Stimulated activated CD8-positive, alpha-beta memory T cell treated with anti-CD3 and anti-CD28 coated beads, Interleukin-7, amount 100 ng/mL, for 48 hours (primary cell): ENCODE measurements around the gene EN2.

ENCODE experiments used
- DNase-seq, 2 donors: peaks; one replicate each; pipeline ENCODE4 v3.0.0-alpha.2; 2020; ENCODE audit warnings: low read depth in 1 of 2; ENCODE audit errors: extremely low read depth in 1 of 2

The EN2 gene

DNA sequence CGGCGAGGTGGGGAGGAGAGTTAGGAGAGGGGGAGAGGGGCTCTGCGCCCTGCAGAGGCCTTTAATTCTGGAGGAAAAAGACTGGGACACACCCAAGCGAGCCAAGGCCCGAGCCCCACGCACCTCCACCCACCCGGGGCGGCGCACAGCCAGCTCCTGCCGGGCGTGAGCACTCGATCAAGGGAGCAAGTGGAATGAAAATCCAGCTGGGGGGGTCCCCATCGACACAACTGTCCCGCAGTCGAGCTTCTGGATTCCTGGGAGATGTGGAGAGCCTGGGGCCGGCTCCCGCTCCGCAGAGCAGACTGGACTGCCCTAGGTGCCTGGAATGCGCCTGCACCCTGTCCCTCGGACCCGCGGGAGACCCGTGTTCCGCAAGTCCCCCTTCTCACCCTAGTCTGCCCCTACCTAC is 7.4 kb upstream of the EN2 start:
- DNase-seq: no peak

DNA sequence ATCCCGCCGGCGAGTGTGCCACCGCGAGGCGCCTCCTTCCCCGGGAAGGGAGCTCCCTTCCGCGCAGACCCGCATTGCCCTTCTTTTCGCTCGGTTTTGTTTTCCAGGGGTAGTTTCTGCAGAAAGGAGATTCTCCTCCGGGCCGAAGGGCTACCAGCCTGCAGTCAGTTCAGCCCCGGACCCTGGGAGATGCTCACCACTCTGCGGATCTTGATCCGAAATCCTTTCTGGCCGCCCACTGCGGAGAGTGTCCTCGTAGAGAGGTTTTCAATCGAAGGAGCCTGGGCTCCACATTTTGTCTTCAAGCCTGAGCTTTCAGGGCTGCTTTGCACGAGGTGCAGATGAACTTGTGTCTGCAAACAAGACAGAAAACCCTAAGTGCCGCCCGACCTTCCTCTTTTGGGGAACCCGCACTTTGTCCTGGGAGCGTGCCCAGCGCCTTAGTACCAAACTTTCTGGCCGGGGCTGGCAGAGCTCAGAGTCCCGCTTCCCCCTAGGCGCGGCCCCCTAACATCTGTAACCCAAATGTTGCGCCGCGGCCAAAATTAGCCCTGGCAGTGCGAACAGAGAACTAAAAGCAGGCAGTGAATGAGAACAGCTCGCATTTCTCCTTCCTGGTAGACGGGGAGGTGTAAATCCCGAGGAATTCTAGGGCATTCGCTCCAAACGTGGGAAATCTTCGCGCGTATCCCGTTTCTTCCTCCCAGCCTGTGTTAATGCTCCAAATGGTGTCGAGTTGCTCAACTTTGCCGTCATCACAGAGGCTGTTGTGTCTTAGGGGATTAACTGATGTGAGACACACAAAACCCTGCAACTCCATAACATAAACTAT is 6.7 kb upstream of the EN2 start:
- DNase-seq: no peak

DNA sequence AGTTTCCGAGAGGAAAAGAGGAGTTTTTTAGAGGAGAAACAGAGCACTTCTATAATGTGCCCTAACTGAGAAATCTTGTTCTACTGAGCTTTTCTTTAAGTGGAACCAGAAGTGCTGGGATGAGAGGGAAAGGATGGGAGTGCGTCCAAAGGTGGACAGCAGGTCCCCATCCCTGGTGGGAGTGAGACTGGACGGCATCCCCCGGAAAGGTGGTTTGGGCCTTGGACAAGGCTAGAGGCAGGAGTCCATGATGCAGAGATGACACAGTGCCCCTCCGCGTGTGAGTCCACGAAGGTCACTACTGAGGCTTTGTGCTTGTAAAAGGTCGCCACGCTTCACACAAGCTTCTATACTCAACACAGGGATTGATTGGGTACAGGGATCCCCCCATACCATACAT is 6.1 kb upstream of the EN2 start:
- no peak for DNase-seq

DNA sequence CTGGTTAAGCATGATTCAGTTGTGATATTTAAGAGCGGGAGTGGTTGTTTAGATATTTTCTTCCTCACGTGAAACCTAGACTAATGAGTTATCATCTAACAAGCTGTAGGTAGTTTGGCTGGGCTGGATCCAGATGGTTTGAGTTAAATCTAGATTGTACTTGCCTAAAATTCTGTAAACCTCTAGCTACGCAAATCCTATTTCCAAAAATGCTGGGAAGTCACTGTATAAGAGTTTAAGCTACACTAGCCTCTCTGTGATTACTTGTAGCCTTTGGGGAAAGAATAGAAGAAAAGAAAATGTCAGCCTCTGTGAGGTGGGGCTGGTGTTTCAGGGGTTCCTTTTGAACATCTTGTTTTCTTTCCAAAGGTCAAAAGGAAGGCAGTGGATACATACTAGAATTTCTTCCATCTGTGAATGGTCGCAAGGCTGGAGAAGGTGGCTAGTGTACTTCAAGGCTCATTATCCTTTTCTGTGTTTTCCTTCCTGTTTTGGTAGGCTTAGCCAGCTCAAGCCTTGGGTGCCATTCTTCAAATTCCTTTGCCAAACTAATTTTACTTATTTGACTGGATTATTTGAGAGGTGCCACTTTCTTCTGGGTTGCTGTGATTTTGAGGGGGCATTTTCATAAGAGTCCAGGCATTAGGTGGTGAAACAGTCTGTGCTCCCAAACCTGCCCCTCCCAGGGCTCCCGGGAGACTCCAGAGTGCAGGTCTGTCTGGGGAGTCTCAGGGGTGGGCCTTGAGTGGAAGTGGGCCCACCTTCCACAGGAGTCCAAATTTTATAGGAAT is 5.2 kb upstream of the EN2 start:
- no peak for DNase-seq

DNA sequence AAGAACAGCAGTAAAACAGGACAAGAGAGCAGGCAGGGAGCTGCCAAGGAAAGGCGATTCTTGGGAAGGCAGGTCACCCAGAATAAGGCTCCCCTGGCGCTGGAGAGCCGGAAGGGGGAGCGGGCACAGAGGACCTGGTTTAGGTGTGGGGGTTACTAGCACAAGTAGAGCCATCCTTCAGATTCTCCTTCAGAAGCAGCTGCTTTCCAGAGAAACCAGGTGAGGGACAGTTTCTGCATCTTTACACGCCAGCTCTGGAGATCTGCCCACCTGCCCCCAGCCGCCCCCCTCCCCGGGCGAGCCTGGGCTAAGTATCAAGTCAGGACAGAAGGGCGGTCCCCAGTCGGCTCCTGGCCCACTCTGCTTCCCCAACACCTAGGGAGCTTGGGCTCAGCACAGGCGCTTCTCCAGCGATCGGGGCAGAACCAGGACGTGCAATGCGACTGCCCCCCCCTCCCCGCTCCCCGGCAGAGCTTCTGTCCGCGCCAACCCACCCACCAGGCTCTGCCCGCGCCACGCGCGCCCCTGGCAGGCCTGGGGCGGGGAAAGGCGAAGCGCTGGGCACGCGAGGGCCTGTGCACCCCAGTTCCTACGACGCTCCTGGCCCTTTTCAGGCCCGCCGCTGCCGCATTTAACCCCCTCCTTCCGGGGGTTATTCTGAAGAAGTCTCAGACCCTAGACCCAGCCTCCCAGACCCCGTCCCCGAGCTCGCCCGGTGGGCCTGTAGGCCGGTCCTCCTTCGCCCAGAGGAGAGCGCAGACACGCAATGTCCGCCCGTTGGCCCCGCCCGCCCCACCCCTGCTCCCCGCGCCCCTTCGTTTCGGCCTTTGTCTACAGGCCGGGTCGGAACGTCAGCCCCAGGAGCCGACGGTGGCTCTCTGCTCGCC is 4.4 kb upstream of the EN2 start:
- DNase-seq: no peak

DNA sequence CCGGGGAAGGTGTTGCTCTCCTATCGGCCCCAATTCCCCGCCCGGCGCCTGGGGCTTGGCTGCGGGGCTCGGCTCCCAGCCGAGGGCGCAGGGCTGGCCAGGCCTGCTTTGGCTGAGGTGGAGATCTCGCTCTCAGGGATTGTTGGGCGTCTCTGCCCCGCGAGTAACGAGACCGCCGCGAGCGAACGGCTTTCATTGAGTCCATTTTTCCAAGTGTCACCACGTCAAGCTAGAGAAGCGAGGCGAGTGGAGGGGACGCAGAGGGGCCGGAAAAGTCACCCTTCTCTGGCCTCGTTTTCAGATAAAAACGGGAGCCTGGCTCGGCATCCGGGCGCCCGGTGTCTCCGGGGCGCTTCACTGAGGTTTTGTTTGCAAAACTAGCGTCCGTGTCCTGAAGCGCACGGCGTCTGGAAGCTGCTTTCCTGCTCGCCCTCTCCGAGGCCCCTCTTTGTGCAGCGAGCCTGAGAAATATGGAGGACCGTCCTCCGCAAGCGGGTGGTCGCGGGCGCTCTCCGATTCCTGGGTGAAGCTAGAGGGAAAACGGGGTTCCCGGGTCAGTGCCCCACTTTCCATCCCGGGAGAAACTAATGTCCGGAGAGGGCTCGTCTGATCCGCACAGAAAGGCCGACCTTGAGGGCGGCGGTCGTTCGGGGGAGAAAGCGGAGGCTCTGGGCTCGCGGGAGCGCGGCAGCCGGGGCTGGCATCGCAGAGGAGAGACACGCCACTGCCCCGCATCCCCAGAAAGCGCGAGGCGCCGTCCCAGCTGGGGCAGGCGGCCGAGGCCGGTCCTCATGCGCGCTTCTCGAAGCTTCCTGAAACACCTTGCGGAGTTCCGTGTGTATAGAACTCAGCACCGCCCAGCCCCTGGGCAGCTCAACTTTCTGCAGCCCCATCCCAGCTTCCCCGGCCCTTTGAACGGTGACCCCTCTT is 3.5 kb upstream of the EN2 start:
- DNase-seq: no peak

DNA sequence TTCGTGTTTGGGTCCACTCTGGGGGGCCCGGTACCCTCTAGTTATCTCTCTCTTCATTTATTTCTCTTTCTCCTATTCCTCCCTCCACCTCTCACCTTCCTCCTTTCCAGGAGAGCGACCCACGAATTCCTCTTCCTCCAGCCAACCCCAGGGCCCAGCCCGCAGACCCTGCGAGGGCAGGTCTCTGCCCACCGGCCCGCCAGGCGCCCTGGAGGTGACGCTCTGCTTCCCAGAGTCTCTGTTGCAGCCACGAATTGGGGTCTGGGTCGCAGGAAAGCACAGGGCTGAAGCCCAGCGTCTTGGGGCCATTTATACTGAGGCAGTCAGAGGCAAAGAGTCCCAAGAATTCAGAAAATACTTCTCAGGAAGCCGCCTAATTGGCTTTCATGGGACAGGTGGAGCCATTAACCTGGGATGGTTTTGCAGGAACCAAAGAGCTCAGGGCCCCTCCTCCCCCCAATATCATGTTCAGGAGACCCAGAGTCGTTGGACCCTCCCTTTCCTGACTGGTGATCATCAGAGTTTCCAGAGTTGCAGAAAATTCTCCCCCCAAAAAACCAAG is 2.7 kb upstream of the EN2 start:
- DNase-seq: no peak

DNA sequence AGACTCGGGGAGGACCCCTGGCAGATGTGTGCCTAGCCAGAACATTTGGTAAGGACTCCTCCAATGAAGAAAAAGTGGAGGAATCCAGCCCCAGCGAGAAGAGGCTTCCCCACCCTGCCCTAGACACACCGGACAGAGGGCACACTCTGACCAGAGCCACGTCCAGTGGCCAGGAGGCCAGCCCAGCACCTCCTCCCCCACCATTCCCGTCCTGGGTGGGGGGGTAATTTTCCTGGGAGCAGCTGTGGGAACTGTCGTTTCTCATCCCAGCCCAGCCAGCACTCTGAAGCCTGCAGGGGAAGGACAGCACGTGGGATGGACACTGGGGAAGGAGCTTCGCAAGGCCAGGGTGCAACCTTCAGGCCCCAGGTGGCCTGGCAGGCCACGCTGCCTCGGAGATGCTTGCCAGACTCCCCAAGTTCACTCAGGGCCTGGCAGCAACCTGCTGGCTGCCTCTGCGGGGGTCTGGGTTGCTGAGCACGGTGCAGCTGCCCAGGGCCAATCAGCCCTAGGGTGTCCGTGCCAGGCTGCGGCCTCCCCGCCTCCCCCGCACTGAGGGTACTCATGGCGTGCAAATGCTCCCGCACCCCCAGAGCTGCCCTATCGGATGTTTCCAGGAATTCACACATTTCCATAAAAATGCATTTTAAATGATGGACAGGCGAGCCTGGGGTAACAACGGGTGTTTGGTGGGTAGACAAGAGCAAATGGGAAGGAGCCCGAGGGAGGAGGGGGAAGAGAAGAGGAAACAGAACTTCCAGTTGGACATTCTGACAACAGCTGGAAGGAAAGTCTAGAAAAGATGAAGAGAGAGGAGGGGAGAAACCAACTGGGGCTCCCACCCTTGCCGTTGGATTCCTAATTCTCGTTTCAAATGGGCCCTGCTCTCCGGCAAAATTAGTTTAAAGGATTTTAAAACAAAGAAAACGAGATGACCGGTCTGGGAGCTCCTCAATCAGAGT is 1.9 kb upstream of the EN2 start:
- no peak for DNase-seq

DNA sequence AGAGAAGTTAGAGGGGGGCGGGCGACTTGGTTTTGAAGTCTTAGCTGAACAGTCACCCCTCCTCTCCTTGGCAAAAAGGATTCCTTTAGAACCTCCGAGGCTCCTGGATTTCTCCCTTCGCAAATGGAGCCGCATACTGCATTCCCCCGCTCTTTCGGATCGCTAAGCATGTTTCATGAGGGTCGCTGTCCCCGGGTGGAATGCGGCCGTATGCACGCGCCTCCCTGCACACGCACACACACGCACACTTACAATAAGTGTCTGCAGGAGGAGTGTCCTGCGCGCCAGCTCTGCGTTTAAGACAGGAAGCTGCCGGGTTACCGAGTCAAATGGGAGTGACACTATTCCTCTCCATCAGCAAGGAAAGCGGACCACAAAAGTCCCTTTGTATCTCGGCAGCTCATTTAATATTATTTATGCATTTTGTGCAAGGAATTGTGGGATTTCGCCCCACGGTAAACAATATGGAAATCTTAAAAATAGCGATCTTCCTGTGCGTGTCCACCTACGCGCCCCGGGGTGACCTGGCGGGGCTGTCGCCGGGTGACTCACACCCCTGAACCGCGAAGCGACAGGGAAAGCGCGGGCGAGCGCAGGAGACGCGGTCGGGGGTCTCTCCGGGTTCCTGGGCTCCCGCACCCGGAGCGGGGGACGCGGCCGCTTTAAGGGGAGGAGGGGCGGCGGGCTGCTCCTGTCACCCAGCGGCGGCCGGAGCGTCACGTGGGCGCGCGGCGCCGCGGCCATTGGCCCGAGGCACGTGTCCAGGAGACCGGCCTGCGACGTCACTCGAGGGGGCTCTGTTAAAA is 988 bp upstream of the EN2 start:
- no peak for DNase-seq

DNA sequence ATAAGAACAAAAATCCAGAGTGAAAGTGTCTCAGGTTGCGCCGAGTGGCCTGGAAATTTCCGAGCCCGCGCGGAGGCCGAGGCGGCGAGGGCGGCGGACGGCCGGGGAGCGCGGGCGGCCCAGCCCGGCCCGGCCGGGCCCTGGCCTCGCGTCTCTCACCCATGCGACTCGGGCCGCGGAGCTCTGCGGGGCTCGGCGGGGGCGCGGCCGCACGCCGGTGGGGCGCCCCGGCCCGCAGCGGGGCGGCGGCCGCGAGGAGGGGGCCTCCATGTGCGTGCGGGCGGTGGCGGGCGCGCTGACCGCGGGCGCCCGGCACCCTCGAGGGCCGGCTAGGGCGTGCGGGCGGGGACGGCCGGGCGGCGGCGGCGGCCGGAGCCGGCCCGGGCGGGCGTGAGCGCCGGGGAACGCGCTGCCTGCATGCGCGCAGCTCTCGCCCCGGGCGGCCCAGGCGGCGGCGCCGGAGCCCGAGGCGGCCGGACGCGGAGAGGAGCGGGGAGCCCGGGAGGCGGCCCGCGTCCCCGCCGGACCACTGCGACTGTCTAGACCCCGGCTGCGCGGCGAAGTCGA is 302 bp upstream of the EN2 start:
- DNase-seq: no peak

DNA sequence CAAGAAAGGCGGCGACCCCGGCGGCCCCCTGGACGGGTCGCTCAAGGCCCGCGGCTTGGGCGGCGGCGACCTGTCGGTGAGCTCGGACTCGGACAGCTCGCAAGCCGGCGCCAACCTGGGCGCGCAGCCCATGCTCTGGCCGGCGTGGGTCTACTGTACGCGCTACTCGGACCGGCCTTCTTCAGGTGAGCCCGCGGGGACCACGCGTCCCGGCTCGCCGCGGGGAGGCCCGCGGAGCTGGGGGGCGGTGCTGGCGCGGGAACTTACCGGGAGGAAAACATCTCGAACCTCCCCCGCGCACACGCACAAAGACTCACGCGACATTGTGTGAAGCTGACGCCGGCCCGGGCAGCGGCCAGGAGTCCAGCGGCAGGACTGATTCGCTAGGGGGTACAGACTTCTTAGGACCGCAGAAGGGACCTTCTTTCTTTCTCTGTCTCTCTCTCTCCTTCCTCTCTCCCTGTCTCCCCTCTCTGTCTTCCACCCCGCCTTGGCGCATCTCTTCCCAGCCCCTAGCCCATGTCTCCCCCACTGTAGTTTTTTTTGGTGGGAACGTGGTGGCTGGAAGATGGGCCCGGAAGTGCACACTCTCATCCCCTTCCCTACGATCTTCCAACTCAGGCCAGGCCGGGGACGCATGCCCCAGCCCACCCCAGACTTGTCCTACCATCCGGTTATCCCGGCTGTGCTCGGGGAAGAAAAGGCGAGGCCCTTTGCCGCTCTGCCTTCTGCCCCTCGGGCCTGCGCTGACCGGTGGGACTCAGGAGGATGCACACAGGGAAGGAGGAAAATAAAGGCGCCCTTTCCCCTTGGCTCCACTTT is 1.2 kb downstream of the EN2 start:
- no peak for DNase-seq

DNA sequence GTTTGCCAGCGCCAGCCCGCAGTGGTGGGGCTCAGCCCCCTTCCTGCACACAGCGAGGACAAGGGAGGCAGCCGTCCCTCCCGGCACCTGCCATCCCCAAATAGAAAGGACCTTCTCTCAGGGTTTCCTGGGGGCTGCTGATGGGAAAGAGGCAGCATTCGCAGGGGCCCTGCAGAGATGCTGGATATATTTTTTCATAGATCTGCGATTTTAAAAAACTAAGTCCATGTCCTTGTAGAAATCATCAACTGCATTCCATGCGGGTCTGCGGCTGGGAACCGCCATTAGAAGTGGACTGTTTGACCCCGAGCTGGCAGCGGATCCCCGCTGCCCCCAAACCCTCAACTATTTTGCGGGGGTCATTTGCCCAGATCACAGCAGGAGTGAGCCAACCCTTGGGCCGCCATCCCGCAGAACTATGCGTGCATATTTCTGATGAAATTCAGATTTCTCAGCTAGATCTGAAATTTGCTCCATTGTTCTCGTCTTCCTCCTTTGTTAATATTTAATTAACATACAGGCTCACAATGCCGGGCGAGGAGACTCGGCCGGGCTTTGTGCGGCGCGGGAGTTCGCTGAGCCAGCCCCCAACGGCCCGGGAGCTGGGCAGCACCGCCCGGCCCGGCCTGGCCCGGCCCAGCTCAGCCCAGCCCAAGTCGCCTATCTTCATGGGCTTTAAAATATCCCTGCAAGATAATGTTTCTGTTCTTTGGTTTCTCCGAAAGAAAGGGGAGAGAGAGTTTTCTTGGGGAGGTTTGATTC is 2.0 kb downstream of the EN2 start:
- no peak for DNase-seq

DNA sequence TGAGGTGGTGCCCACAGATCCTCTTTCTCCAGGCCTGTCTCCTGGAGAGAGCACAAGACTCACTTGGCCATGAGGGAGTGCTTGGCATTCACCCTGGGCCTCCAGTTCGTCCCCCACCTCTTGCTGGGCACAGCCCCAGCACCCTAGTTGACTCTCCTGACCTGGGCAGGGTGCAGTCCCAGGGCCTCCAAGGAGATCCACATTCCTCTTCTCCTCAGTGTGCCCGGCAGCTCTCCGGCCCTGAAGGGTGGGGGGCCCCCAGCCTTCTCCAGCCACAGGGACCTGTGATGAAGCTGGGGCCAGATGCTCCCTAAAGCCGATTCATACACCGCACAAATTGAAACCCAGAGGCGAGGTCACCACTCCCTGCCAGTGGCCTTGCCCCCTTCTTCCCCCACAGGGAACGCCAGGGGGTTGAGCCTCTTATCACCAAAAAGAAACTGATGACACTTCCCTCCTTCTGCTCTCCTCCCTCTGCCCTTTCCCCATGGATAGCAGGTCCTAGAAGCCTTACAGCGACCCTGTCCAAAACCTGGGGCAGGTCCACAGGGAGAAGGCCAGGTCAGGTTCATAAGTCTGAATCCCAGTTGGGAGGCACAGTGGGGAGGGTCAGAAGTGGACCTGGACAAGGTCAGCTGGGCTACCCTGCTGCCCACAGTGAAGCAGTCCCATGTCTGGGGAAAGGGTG is 3.1 kb downstream of the EN2 start:
- no peak for DNase-seq

DNA sequence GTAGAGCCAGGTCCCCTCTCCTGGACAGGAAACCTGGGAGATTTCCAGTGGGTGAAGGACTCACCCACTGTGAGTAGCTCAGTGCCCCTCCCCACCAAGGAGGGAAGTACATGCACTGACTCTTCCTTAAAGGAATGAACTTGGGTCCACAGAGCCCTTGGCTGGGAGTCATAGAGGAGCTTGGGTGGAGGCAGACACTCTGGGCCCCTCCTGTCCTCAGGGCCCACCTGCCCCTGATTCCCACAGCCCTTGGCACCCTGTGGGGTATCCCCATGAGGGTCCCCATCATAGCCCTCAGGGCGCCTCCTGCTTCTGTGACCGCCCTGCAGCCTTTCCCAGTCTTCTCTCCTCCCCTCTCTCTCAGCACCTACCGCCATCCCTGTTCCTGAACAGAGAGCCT is 3.7 kb downstream of the EN2 start:
- no peak for DNase-seq

DNA sequence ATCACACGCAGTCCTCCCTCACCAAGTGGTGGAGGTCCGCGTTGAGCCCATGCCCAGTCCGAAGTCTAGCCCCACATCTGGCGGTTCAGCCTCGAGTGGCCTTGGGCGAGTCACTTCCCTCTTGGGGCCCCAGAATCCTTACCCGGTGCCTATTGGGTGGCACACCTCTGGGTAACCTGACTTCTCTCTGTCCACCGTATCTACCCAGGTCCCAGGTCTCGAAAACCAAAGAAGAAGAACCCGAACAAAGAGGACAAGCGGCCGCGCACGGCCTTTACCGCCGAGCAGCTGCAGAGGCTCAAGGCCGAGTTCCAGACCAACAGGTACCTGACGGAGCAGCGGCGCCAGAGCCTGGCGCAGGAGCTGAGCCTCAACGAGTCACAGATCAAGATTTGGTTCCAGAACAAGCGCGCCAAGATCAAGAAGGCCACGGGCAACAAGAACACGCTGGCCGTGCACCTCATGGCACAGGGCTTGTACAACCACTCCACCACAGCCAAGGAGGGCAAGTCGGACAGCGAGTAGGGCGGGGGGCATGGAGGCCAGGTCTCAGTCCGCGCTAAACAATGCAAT is 4.3 kb downstream of the EN2 start:
- DNase-seq: no peak
